A549 (cell line): ENCODE data around the gene ITPKB.

ENCODE experiments used
- TF ChIP-seq, protein P1 (sequence below): fragments of 250-450 bp; sonication (Bioruptor Pico); IDR thresholded peaks from 2 replicates; pipeline ENCODE4 v1.5.0; 2021; ENCODE audit warnings: mild to moderate bottlenecking, moderate library complexity, borderline replicate concordance
- TF ChIP-seq, protein P2 (sequence below): fragments of >200 bp; sonication (Bioruptor Twin); formaldehyde crosslinking; IDR thresholded peaks from 3 replicates; pipeline ENCODE4 v1.5.1; 2016

DNA sequence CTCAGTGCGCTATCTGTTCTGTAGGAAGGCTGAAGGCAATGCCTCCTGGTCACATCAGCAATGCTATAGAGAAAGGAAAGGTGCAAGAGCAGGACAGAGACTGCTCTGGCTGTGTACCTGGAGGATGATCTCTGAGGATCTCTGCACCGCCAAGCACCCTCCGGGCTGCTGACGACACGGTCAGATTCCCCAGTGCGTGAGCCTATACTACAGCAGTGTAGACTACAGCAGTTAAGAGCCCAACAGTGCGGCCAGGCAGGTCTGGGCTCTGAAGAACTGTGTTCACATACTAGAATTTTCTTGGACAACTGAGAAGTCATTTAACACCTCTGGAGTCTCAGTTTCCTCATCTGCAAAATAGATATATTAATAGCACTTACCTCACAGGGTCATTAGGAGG, 39.9 kb downstream of the ITPKB start:
- TF ChIP-seq, protein P1, sequence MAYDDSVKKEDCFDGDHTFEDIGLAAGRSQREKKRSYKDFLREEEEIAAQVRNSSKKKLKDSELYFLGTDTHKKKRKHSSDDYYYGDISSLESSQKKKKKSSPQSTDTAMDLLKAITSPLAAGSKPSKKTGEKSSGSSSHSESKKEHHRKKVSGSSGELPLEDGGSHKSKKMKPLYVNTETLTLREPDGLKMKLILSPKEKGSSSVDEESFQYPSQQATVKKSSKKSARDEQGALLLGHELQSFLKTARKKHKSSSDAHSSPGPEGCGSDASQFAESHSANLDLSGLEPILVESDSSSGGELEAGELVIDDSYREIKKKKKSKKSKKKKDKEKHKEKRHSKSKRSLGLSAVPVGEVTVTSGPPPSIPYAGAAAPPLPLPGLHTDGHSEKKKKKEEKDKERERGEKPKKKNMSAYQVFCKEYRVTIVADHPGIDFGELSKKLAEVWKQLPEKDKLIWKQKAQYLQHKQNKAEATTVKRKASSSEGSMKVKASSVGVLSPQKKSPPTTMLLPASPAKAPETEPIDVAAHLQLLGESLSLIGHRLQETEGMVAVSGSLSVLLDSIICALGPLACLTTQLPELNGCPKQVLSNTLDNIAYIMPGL = no peak
- TF ChIP-seq, protein P2, sequence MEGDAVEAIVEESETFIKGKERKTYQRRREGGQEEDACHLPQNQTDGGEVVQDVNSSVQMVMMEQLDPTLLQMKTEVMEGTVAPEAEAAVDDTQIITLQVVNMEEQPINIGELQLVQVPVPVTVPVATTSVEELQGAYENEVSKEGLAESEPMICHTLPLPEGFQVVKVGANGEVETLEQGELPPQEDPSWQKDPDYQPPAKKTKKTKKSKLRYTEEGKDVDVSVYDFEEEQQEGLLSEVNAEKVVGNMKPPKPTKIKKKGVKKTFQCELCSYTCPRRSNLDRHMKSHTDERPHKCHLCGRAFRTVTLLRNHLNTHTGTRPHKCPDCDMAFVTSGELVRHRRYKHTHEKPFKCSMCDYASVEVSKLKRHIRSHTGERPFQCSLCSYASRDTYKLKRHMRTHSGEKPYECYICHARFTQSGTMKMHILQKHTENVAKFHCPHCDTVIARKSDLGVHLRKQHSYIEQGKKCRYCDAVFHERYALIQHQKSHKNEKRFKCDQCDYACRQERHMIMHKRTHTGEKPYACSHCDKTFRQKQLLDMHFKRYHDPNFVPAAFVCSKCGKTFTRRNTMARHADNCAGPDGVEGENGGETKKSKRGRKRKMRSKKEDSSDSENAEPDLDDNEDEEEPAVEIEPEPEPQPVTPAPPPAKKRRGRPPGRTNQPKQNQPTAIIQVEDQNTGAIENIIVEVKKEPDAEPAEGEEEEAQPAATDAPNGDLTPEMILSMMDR = no peak
